ENCODE data around the gene DRG2. TPM values are rescaled to one million over a fixed set of nuclear protein-coding genes. Genes with fewer than 3 reads are reported as not detected.

DRG2 gene
- total and polyA plus RNA-seq, 11 donors = 17.5 to 29.0 (median 21.4) TPM

- Histone ChIP-seq H3K9me3 (peaks cover 0 to 11% (median 0%) of the 10 kb centered on the region in 12 donors), H3K4me3 (no peak overlapping the region), H3K4me1 (no peaks in the 10 kb centered on the region), H3K36me3 (no peaks in the 10 kb centered on the region), H3K27me3 (peaks cover 0 to 8% (median 0%) of the 10 kb centered on the region in 9 donors), H3K27ac (no peak overlapping the region)
- no peak for ATAC-seq
- 91 to 93% (median 91%) methylated on average over 32 to 33 of the region's 33 CpGs for WGBS, 4 donors
- TF ChIP-seq CTCF (IDR thresholded peaks at IDR 0.05) = no peak
- no peak for TF ChIP-seq POLR2A (IDR thresholded peaks at IDR 0.05)
- DNase-seq = no peak
- intact Hi-C loops (cut with DNase I) = no loop called here
Measured at GRCh38 chr17:18117982-18118975, 30.5 kb downstream of the DRG2 start.

- Histone ChIP-seq H3K27ac (no peak overlapping the region), H3K4me3 (no peak overlapping the region), H3K4me1 (no peaks in the 10 kb centered on the region), H3K27me3 (peaks cover 0 to 8% (median 0%) of the 10 kb centered on the region in 9 donors), H3K9me3 (peaks cover 0 to 11% (median 0%) of the 10 kb centered on the region in 12 donors), H3K36me3 (no peaks in the 10 kb centered on the region)
- intact Hi-C loops (cut with DNase I) = no loop called here
- DNase-seq (no peak), ATAC-seq (no peak)
- WGBS, 4 donors = 96 to 97% (median 97%) methylated on average over 53 to 57 of the region's 57 CpGs
- TF ChIP-seq POLR2A (IDR thresholded peaks at IDR 0.05) (no peak), CTCF (IDR thresholded peaks at IDR 0.05) (no peak)
Measured at GRCh38 chr17:18119166-18119745, 31.5 kb downstream of the DRG2 start.

- no peak overlapping the region for H3K4me3 ChIP-seq
- no peak for DNase-seq
- no peak for ATAC-seq
- WGBS, 4 donors = 97 to 98% (median 97%) methylated on average over 29 to 30 of the region's 30 CpGs
- H3K4me1 ChIP-seq = no peaks in the 10 kb centered on the region
- no peaks in the 10 kb centered on the region for H3K36me3 ChIP-seq
- intact Hi-C loops (cut with DNase I) = no loop called here
- TF ChIP-seq CTCF (IDR thresholded peaks at IDR 0.05) = no peak
- no peak for TF ChIP-seq POLR2A (IDR thresholded peaks at IDR 0.05)
- no peak overlapping the region for H3K27ac ChIP-seq
- H3K9me3 ChIP-seq = peaks cover 0 to 11% (median 0%) of the 10 kb centered on the region in 12 donors
- peaks cover 0 to 8% (median 0%) of the 10 kb centered on the region in 9 donors for H3K27me3 ChIP-seq
Measured at GRCh38 chr17:18119938-18120337, 32.2 kb downstream of the DRG2 start.

- DNase-seq (no peak), ATAC-seq (no peak)
- TF ChIP-seq POLR2A (IDR thresholded peaks at IDR 0.05) = no peak
- no peak for TF ChIP-seq CTCF (IDR thresholded peaks at IDR 0.05)
- intact Hi-C loops (cut with DNase I) = no loop called here
- Histone ChIP-seq H3K27me3 (peaks cover 0 to 8% (median 0%) of the 10 kb centered on the region in 9 donors), H3K4me1 (no peaks in the 10 kb centered on the region), H3K27ac (no peak overlapping the region), H3K4me3 (no peak overlapping the region), H3K36me3 (no peaks in the 10 kb centered on the region), H3K9me3 (peaks cover 0 to 11% (median 0%) of the 10 kb centered on the region in 12 donors)
- 72 to 93% (median 84%) methylated on average over 45 to 68 of the region's 68 CpGs for WGBS, 4 donors
Measured at GRCh38 chr17:18120461-18121017, 32.8 kb downstream of the DRG2 start.
